PFSK-1 (cell line): ENCODE measurements around the gene RET.

Source experiments
- FOXP2 ChIP-seq: optimal IDR thresholded peaks from 2 replicates; pipeline ENCODE3; 2011; ENCODE audit warnings: borderline replicate concordance, control low read depth, inconsistent platforms; ENCODE audit not compliant: insufficient read depth; ENCODE audit errors: extremely low read length, extremely low read depth
- POLR2AphosphoS5 ChIP-seq: IDR thresholded peaks from 2 replicates; pipeline ENCODE4 v1.6.1; 2012; ENCODE audit warnings: low read depth, mild to moderate bottlenecking, control low read depth, low read length, moderate library complexity
- REST ChIP-seq, 2 experiments: IDR thresholded peaks; 2 replicates each; pipeline versions ENCODE4 v1.6.1 to v1.8.0; 2011 to 2012; ENCODE audit warnings: low read depth in 2 of 2, low read length in 2 of 2, control low read depth in 1 of 2, inconsistent platforms in 1 of 2, mild to moderate bottlenecking in 1 of 2, moderate library complexity in 1 of 2; ENCODE audit not compliant: insufficient read depth in 1 of 2
- SIN3A ChIP-seq: IDR thresholded peaks from 2 replicates; pipeline ENCODE4 v1.6.1; 2012; ENCODE audit warnings: mild to moderate bottlenecking, low read length, moderate library complexity, borderline replicate concordance; ENCODE audit not compliant: insufficient read depth
- TAF1 ChIP-seq: IDR thresholded peaks from 2 replicates; pipeline ENCODE4 v1.6.1; 2012; ENCODE audit warnings: low read length, control low read depth, borderline replicate concordance; ENCODE audit not compliant: insufficient read depth

DNA sequence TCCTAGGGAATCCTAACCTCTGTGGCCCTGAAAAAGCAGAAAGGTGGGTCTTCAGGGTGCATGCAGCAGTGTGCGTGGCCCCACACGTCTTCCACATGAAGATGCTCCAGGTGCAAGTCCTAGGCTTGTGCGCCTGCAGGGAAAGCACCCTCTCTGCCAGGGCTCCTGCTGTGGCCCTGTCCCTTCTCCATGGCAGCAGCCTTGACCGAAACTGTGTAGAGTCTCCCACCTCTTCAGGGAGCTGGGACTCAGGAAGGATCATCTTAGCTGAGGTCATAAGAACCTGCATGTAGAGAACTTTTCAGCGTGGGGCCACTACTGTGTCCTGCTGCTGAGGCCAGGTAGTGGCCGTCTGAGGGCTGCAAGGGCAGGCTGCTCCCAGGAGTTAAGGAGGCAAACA lies 55.0 kb downstream of the RET start:
- TF ChIP-seq POLR2AphosphoS5 (no peak), SIN3A (no peak), REST (IDR thresholded peaks at IDR 0.05; ENCODE audit: insufficient read depth in 1 of 2, low read depth in 2 of 2, low read length in 2 of 2) (no peak), TAF1 (no peak), FOXP2 (no peak)
